ENCODE results near the gene GALNT18.

GALNT18 gene

DNA sequence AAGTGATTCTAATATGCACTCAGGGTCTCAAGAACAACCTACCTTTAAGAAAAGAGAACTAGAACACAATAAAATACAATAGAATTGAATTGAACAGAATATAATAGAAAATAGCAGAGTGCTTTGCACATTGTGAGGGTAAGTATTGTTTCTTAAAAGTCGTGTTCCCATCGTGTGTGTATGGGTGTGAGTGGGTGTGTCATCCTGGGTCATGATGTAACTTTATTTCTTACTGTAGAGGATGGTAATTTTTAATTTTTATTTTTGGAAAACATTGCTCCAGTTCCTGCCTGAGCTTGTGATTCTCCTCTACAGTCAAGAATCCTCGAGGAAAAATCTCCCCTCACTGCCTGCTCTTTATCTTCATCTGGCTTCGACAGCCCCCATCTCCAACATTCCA is 193.1 kb downstream of the GALNT18 start:
- no peak for DNase-seq (ENCODE audit: low spot score)

DNA sequence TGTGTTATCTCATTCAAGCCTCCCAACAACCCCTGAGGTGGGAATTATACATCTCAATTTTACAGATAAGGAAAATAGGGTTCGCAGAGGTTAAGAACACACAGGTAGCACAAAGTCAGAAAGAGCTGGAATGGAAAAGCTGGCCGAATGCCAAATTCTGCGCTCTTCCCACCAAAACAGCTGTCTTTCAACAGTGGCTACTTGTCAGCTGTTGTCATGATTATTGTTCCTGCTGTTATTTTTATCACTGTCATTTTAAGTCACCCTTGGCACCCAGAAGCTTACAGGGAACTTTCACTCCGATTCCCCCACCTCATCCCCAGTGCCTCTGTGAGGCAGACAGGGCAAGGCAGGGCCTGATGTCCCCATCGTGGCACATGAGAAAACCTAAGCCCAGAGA is 194.3 kb downstream of the GALNT18 start:
- no peak for DNase-seq (ENCODE audit: low spot score)

DNA sequence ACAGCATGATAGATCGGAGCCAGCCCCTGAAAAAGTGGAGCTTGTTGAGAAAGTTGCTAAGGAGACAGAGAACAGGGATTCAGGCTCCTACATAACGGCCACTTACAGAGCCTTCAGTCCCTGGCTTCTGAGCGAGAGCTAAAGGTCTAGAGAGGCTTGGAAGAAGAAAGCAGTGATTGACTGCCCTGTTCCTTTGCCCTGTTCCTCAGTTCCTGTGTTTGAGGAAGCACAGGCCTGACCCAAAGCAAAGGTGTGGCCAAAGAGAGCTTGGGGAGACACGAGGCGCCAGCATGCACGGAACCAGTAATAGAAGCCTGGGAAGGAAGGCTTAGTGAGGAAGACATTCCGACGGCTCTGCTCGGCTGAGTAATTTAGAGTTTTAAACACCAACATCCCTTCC is 194.7 kb downstream of the GALNT18 start:
- DNase-seq (ENCODE audit: low spot score): no peak

DNA sequence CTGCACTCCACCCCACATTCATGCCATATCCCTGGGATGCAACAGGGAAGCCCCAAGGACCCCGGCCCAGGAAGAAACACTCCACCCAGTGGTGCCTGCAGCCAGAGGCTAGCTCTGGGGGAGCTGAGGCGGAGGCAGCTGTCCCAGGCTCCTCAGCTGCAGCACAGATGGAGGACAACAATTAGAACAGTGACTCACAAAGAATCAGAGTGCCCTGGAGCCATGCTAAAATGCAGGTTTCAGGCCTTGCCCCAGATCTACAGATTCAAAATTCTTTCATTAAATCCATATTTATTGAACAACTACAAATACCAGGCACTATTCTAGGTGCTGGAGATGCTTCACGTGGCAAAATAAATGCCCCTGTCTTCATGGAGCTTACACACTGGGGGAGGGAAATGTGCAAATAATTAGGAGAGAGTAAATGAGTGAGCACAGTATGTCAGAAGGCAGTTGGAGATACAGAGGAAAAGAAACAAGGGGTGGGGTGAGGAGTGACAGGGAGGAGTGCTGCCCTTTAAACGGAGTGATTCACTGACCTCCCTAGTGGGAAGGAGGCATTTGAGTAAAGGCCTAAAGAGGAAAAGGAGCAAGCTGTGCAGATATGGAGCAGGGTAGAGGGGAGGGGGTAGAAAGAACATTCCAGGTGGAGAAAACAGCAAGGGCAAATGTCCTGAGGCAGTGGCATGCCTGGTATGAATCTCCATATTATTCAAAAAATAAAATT is 195.4 kb downstream of the GALNT18 start:
- no peak for DNase-seq (ENCODE audit: low spot score)

DNA sequence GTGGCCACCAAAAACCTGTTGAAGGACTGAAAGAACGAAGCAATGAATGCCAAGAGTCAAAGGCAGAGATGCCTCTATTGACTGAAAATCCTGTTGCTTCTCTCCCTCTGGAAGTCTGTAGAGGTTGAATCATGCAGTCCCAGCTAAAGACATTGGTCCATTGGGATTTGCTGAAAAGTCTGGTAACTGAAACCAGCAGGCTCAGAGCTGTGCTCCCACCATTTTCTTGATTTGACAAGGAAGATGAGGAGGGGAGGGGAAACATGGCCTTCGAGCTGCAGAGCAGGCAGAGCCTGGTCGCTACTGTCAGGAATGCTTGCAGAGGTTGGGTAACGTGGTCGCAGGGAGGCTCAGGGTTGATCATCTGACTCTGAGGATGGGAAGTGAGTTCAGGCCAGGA is 196.0 kb downstream of the GALNT18 start:
- no peak for DNase-seq (ENCODE audit: low spot score)

DNA sequence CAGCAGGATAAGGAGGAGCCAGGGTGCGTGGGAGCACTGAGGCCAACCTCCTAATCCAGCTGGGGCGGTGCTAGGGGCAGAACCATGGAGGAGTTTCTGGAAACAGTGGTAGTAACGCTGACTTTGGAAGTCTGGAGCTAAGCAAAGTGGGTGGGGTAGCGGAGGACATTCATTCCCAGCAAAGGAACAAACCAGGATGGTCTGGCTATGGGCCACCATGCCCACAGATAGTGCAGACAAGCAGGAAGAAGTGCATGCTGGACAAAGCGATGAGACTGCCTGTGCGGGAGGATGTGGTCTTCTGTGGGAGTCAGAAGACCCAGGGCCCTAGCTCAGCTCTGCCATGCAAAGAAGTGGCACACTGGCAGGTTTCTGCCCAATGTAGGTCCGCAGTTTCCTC is 197.1 kb downstream of the GALNT18 start:
- DNase-seq (ENCODE audit: low spot score): no peak

DNA sequence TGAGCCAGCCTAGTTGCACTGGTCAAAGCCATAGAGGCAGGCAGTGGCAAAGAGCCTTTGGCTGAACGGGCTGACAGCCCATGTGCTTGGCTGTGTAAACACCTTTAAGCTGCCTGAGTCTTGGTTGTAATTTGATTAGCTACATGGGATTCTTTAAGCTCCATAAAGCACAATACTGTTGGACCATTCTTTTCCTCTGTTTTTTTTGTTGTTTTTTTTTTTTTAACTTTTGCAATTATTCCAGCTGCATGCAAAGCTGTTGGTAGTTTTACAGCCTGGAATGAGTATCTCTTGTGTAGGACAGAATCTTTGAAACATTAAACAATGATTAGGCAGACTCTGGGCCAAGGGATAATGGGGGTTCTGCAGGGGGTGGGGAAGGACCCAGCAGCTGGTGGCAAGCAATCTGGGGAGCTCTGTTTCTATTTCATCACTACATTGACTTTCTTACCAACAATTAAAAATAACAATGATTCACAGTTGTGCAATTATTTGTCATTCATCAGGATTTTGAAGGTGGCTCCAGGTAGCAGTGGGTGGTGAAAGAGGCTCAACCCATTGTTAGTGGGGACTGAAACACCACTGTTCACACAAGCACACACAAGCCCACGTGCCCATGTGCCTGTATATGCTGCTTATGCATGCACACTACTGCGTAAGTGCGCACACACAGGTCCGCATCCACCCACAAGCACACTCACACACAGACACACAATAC is 199.2 kb downstream of the GALNT18 start:
- DNase-seq (ENCODE audit: low spot score): no peak

DNA sequence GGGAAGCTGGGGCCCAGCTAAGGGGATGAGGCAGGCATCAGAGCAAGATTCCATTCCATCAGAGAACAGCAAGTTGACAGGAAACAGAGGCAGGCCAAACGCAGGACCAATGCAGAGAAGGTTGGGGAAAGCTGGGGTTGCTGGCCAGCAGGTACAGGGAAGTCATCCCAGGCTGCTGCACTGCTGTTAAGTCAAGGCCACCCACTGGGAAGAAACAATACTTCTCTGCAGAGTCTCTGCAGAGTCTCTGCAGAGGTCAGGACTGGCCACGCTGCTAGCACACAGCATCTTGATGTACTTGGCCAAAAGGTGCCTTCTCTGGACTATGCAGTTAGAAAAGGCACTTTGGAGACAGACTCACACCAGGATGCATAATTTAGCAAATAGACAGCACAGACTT is 200.3 kb downstream of the GALNT18 start:
- no peak for DNase-seq (ENCODE audit: low spot score)

DNA sequence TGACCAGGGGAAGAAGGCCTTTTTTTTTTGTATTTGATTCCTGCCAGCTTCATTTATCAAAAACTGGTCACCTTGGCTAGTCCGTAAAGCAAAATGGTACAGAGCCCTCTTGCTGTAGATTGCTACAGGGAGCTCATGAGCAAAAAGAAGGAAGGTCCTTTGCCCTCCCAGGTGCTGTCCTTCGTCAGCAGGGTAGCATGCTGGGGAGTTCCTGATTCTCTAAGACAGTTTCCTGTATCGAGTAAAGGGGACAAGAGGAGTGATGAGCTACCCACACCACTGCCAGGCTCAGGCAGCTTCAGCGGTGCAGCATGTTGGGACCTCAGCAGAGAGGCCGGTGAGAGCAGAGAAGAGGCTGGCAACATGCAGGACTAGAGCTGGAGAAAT is 200.9 kb downstream of the GALNT18 start:
- no peak for DNase-seq (ENCODE audit: low spot score)

DNA sequence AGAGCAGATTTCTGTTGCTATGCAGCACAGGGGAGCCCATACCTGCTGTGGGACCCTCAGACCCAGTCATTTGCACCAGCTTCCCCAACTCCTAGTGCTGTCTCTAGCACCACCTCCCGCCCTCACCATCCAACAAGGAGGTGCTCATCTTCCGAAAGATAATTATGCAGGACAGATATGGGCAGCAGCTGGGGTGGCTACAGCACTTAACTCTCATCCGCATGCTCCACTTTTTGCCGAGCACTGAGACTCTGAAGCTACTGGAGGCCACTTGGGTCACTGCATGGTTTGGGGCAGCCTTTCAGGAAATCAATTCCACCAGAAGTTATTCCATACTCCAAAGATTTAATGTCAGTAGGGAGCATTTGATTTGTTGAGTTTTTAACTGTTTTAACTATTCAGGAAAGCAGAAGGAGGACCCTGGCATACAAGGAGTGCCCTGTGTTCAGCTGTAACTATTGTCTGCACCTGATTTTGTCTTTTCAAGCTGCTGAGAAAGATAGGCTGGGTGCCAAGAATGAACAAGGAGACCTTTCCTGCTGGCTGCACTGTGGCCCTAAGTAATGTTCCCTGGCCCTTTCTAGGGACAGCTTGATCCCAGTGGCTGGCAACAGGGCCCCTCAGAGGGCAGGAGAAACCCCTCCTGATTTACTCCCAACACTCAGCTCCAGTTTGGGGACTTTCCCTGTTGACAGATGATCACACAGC is 201.5 kb downstream of the GALNT18 start:
- DNase-seq (ENCODE audit: low spot score): no peak

DNA sequence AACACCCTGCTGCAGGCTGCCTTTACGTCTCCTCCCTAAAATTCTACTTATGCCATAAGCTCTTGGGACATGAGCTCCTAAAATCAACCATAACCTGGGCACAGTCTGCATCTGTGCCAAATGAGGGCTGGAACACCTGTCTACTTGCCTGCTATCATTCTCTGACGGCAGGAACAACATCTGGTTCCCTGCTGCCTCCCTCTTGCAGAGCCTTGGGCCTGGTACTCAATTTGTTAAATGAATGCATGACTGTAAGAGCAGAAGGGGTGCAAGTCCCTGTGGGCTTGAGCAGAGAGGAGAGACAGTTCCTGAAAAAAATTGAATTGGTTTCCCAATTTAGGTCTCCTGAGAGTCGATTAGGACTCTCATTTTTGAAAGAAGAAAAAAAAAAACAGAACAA is 202.1 kb downstream of the GALNT18 start:
- no peak for DNase-seq (ENCODE audit: low spot score)

DNA sequence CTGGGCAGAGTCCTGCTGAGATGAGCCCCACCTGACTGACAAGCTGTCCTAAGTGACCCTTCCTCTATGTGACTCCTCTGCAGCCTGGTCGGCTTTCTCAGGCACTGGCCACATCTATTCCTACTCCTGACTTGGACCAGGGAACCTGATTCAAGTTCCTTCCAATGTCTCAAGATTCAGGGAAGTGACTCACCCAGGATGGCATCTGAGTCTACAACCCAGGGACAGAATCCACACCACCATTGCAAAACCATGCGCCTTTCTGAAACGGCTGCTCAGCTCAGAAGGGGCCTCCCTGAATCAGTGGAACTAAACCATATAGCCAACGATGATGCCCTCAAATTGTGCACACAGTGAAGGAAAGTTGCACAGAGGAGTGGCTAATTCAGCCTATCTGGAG is 204.9 kb downstream of the GALNT18 start:
- no peak for DNase-seq (ENCODE audit: low spot score)

DNA sequence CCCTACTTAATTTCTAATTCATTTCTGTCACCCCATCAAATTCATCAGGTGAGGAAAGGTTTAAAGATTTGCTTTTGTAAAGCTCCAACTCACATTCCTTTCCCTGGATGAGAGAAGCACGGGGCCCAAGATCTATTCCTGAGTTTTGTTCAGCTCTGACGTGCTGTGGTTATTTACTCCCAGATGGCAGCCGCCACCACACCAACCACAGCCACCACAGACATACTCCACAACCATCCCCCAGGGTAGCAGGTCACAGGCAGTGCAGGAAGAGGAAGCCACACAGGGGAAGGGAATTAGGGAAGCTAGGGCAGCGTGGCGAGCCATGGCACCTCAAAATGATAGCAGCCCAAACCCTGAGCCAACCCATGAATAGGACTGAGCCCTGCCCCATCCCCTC is 205.3 kb downstream of the GALNT18 start:
- DNase-seq (ENCODE audit: low spot score): no peak

DNA sequence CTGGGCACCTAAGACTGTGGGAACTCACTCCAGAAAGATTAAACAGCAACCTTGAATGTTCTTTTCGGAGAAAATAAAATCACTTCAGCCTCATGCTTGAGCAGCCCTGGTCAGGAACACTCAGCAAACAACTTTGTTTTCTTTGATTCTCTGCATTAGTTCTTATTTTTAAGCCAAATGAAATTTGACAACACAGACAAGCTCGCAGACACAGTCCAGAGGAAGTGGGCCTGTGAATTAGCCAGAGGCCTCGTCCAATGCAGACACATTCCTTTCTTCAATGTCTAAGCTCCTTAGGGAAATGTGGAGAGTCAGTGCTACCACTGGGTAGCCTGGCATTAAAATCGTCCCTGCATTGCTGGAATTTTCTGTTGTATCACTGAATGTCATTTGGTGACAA is 205.9 kb downstream of the GALNT18 start:
- DNase-seq (ENCODE audit: low spot score): no peak

DNA sequence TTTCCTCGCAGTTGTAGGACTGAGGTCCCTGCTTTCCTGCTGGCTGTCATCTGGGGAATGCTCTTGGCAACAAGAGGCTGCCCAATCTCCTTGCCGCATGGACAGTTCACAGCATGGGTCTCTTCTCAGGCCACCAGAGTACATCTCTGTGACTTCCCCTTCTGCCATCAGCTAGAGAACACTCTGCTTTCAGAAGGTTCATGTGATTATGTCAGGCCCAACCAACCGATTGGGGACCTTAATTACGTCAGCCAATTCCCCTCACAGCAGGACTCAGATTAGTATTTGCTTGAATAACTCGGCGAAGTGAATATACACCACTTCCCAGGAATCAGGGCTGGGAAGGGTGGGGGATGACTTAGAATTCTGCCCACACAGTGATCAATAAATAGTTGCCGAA is 206.8 kb downstream of the GALNT18 start:
- no peak for DNase-seq (ENCODE audit: low spot score)

DNA sequence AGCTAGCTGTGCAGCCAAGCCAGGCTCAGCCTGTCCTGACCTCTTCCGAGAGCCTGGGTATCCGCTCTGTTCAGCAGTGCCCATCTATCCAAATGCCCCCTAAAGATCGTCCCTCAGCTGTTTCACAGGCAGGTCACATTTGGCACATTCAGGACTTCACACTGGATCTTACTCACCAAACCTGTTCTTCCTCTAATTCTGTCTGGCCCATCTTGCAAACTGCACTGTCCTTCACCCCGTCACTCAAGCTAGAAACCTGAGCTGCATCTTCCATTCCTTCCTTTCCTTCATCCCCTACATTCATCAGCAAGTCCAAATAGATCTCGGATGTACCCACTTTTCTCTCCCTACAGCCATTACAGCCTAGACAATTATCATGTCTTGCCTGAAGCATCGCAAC is 208.0 kb downstream of the GALNT18 start:
- no peak for DNase-seq (ENCODE audit: low spot score)

DNA sequence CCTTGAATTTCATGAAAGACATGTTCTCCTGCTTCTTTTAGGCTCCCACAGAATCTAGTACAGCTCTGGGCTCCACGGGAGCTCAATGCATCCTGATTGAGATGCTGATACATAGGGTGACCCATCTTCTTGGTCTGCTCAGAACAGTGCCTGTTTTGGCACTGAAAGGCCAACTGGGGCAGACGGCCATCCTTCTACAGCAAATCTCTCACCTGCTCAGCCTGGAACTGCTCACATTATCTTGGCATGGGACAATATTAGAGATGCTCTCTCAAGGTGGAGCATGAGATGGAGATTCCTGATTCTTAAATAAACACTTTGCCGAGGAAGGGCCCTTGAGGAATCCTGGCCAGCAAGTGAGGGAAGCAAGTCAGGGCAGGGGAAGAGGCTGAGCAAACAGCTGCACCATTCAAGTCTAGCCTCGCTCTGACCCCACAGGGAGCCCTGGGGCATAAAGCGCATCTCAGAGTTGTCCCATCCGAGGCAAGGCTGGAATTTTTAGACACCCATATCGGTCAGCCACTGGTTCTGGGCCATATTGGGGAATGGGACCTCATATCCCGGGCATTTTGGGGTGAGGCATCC is 210.3 kb downstream of the GALNT18 start:
- DNase-seq (ENCODE audit: low spot score): no peak

DNA sequence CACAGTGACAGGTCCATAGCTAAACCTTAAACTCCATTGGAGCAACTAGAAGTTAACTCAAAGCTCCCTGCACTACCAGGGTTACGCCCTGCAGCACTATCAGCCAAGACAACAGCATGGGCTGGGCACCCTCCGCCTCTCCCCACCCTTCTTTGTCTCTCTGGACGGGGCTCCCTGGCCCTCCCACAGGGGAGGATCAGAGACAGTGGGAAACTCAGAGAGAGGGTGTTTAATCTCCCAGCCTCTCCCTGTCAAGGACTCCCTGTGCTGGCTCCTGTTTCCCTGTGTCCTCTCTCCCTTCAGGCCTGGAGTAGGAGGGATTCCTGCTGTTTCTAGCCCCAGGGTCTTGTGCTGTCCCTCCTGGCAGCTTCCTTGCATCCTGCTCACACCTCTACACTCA is 211.9 kb downstream of the GALNT18 start:
- DNase-seq (ENCODE audit: low spot score): no peak

DNA sequence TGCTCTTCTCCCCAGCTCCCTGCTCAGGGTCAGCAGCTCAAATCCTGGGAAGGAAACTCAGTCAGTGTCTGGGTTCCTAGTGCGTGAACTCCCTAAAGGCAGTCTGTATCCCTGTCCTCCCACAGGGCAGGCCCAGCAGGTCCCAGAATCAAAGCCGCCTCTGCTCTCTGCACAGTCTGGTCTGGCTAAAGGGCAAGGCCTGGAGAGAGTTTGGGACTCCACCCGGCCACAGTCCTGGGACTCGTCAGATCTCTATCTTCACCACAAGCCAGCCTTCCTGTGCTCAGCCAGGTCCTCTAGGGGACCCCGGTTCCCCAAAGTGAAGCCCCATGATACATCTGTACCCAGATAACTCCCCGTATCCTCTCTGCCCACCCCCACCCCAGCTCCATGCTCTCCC is 212.6 kb downstream of the GALNT18 start:
- no peak for DNase-seq (ENCODE audit: low spot score)

DNA sequence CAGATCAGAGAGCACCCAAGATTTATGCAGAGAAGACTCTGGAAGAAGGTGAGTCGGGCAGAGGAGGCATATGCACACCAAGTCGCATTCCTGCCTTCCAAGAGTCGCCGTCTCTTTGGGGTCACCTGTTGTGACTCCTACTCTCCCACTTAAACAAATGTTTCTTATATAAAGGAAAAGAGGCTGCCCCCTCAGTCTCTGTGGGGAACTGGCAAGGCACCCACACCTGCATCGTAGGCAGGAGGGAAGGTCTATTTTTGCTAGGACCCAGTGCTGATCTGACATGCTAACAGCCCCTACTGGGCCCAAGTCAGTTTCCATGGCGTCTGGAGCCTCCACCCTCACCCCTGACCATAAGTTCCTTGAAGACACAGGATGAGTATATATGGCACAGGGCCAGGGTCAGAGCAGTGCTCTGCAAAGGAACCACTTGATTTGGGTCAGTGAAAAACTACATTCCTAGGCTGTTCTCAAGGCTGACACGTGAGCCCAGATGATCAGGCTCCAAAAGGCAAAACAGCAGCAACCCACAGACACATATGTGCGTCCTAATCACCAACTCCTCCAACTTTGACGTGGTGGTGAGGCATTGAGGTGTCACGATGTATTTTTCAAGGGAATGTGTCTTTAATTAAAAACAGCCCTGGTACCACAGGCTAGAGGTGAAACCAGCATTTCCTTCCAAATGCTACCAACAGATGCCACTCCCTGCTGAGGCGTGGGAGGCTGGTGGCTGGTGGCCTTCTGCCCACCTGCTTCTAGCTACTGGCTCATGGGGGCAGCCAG is 213.2 kb downstream of the GALNT18 start:
- no peak for DNase-seq (ENCODE audit: low spot score)

DNA sequence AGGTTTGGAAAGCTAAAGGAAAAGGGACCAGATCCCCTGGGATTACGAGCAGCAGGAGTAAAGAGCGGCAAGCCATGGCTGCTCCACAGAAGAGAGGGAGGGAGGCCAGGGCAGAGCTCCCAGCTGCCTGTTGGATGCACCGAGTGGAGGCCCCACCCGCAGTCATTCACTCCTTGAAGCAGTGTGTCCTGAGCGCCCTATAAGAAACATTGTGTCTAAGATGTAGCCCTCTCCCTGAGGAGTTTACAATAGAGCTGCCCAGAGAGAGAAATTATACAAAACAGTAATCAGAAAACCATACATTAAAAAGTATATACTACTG is 214.1 kb downstream of the GALNT18 start:
- no peak for DNase-seq (ENCODE audit: low spot score)

DNA sequence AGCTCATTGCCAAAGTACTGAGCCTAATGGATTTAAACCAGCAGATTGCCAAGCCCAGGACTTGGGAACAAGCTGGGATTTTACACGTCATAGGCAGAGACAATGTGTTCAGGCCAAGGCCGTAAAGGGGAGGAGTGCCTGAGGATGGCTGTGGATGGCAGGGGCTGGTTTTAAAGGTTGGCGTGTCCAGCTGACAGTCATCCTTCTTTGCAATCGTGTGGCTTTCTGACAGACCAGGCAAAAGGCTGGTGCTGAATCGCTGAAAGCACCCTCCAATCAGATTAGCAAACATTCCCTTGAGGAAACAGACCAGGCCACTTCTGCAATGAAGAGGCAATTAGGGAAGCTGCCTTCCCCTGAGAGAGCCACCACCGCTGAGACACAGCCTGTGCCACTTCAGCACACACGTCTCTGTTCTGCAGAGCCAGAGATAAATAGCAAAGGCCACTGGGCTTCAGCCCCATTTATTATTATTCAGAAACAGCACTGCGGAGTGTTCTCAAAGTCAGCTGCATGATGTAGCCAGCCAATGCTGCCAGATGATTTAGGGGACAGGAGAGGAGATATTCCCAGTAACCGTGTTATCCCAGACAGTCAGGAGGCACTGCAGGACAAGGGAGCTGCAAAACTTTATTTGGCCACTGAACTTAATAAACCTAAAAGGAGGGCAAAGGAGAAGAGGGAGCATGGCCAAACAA is 214.6 kb downstream of the GALNT18 start:
- no peak for DNase-seq (ENCODE audit: low spot score)
